HCT116 (cell line): ENCODE results near the gene GPR155.
"Not testable (repeated sequence)": the region's sequence is repeated elsewhere in the genome, so short reads cannot be mapped to it uniquely, and the experiment has no call there.

Experiments used
- CTCF ChIP-seq, 3 experiments: fragments of 200-600 bp in 1 of 3; sonication (generic) in 1 of 3; IDR thresholded peaks in 2 of 3; conservative IDR thresholded peaks in 1 of 3; 2 replicates each; pipeline ENCODE4 v1.5.1; 2012 to 2017; ENCODE audit warnings: low read depth in 2 of 3, low read length in 2 of 3, antibody characterized with exemption in 1 of 3, borderline replicate concordance in 1 of 3, control low read depth in 1 of 3, mild to moderate bottlenecking in 1 of 3, mixed read lengths in 1 of 3, mixed run types in 1 of 3, moderate library complexity in 1 of 3; ENCODE audit not compliant: insufficient read depth in 1 of 3
- POLR2A ChIP-seq: IDR thresholded peaks from 2 replicates; pipeline ENCODE4 v1.7.0; 2011; ENCODE audit warnings: borderline replicate concordance; ENCODE audit not compliant: insufficient read depth, insufficient read length; ENCODE audit errors: extremely low read depth
- REST ChIP-seq: IDR thresholded peaks from 2 replicates; pipeline ENCODE4 v1.6.1; 2012; ENCODE audit warnings: low read depth
- SRF ChIP-seq: IDR thresholded peaks from 2 replicates; pipeline ENCODE4 v1.6.1; 2012; ENCODE audit warnings: low read depth

- TF ChIP-seq POLR2A; CTCF (IDR thresholded peaks at IDR 0.05 in 2 of 3, conservative IDR thresholded peaks at IDR 0.05 in 1 of 3; ENCODE audit: borderline replicate concordance in 1 of 3, insufficient read depth in 1 of 3, low read depth in 2 of 3, low read length in 2 of 3); REST; SRF: not testable (repeated sequence)
Measured at GRCh38 chr2:174390303-174390702, 96.5 kb downstream of the GPR155 start.
